ENCODE measurements around the gene MACROD2. TPM values are rescaled to one million over a fixed set of nuclear protein-coding genes. Genes with fewer than 3 reads are reported as not detected.

Gene MACROD2
- total RNA-seq, 2 donors from 2014 or later = 8.3 to 21.8 TPM

GRCh38 chr20:14892782-14893181 lies 897.5 kb downstream of the MACROD2 start:
- H3K27me3 ChIP-seq = no peaks in the 10 kb centered on the region
- ATAC-seq (no peak), DNase-seq (no peak)
- WGBS, 2 donors = 75 to 94% methylated on average over 4 of the region's 4 CpGs
- H3K36me3 ChIP-seq (replicated peaks in 1 of 2; ENCODE audit: insufficient read depth in 1 of 2, low read depth in 2 of 2) = no peaks in the 10 kb centered on the region
- TF ChIP-seq CTCF (IDR thresholded peaks at IDR 0.05) (no peak), POLR2A (IDR thresholded peaks at IDR 0.05) (no peak)
- no peaks in the 10 kb centered on the region for H3K4me1 ChIP-seq
- no peak overlapping the region for H3K27ac ChIP-seq
- H3K4me3 ChIP-seq = no peak overlapping the region
- H3K9me3 ChIP-seq = no peaks in the 10 kb centered on the region
- intact Hi-C loops (cut with DNase I) = no loop called here

GRCh38 chr20:14896569-14896968 lies 901.3 kb downstream of the MACROD2 start:
- no peak for DNase-seq
- H3K36me3 ChIP-seq (replicated peaks in 1 of 2; ENCODE audit: insufficient read depth in 1 of 2, low read depth in 2 of 2) = no peaks in the 10 kb centered on the region
- no peaks in the 10 kb centered on the region for H3K9me3 ChIP-seq
- intact Hi-C loops (cut with DNase I) = no loop called here
- ATAC-seq = no peak
- TF ChIP-seq POLR2A (IDR thresholded peaks at IDR 0.05) (no peak), CTCF (IDR thresholded peaks at IDR 0.05) (no peak)
- no peaks in the 10 kb centered on the region for H3K27me3 ChIP-seq
- no peak overlapping the region for H3K4me3 ChIP-seq
- no peaks in the 10 kb centered on the region for H3K4me1 ChIP-seq
- no peak overlapping the region for H3K27ac ChIP-seq

GRCh38 chr20:14897608-14898007 lies 902.3 kb downstream of the MACROD2 start:
- H3K27ac ChIP-seq = no peak overlapping the region
- no peak for ATAC-seq

GRCh38 chr20:14902432-14903089 lies 907.2 kb downstream of the MACROD2 start:
- Histone ChIP-seq H3K9me3 (no peaks in the 10 kb centered on the region), H3K27me3 (no peaks in the 10 kb centered on the region), H3K36me3 (replicated peaks in 1 of 2; ENCODE audit: insufficient read depth in 1 of 2, low read depth in 2 of 2) (no peaks in the 10 kb centered on the region), H3K4me1 (no peaks in the 10 kb centered on the region), H3K27ac (no peak overlapping the region), H3K4me3 (no peak overlapping the region)
- intact Hi-C loops (cut with DNase I) = no loop called here
- DNase-seq (no peak), ATAC-seq (no peak)
- 82 to 84% methylated on average over 4 of the region's 4 CpGs for WGBS, 2 donors
- no peak for TF ChIP-seq POLR2A (IDR thresholded peaks at IDR 0.05)
- TF ChIP-seq CTCF (IDR thresholded peaks at IDR 0.05) = no peak

More at GRCh38 chr20:14897608-14898007, 902.3 kb downstream of the MACROD2 start:
- intact Hi-C loops (cut with DNase I) = no loop called here
- Histone ChIP-seq H3K36me3 (replicated peaks in 1 of 2; ENCODE audit: insufficient read depth in 1 of 2, low read depth in 2 of 2) (no peaks in the 10 kb centered on the region), H3K27me3 (no peaks in the 10 kb centered on the region), H3K4me3 (no peak overlapping the region), H3K9me3 (no peaks in the 10 kb centered on the region), H3K4me1 (no peaks in the 10 kb centered on the region)
- 88 to 92% methylated on average over 1 of the region's 1 CpG for WGBS, 2 donors
- no peak for DNase-seq
- TF ChIP-seq CTCF (IDR thresholded peaks at IDR 0.05) = no peak
- TF ChIP-seq POLR2A (IDR thresholded peaks at IDR 0.05) = no peak

- no peaks in the 10 kb centered on the region for H3K36me3 ChIP-seq (replicated peaks in 1 of 2; ENCODE audit: insufficient read depth in 1 of 2, low read depth in 2 of 2)
- H3K27me3 ChIP-seq = no peaks in the 10 kb centered on the region
- TF ChIP-seq CTCF (IDR thresholded peaks at IDR 0.05) = no peak
- no peak for TF ChIP-seq POLR2A (IDR thresholded peaks at IDR 0.05)
- DNase-seq = no peak
- H3K4me1 ChIP-seq = no peaks in the 10 kb centered on the region
- ATAC-seq = no peak
- no peak overlapping the region for H3K4me3 ChIP-seq
- H3K9me3 ChIP-seq = no peaks in the 10 kb centered on the region
- H3K27ac ChIP-seq = no peak overlapping the region
- WGBS, 2 donors = 90 to 93% methylated on average over 2 of the region's 2 CpGs
- intact Hi-C loops (cut with DNase I) = no loop called here
Observed at GRCh38 chr20:14906908-14907434, 911.7 kb downstream of the MACROD2 start.

All from body of pancreas (tissue), 4 donors.